HG03575 (cell line): Measurements from ENCODE around the gene ZNF174.
A peak's percentile ranks its signal among the peaks of the same experiment; 100 is the strongest.

Experiments used
- ATAC-seq: cut with Tn5 transposase; IDR thresholded peaks from one replicate; pipeline ENCODE4 v1.9.1; 2021; ENCODE audit not compliant: unreplicated experiment, insufficient number of reproducible peaks, low FRiP score; ENCODE audit errors: extremely low read depth

The ZNF174 gene

GRCh38 chr16:3400779-3401688 is at the start of gene ZNF174, which contains the start of gene ZSCAN32:
ZNF174 (plus strand) TSS chr16:3401215; CDS start chr16:3402005, 790 bp downstream.
ZSCAN32 (minus strand) TSS chr16:3401004; CDS start chr16:3397557, 3,447 bp downstream.
- peak; percentile 78 for ATAC-seq

GRCh38 chr16:3355589-3355988 is 45.4 kb upstream of the ZNF174 start, which contains the start of gene OR2C1:
OR2C1 (plus strand) TSS chr16:3355889; CDS start chr16:3355941, 52 bp downstream.
- no peak for ATAC-seq

DNA sequence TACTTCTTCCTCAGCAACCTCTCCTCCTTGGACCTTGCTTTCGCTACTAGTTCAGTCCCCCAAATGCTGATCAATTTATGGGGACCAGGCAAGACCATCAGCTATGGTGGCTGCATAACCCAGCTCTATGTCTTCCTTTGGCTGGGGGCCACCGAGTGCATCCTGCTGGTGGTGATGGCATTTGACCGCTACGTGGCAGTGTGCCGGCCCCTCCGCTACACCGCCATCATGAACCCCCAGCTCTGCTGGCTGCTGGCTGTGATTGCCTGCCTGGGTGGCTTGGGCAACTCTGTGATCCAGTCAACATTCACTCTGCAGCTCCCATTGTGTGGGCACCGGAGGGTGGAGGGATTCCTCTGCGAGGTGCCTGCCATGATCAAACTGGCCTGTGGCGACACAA is 44.9 kb upstream of the ZNF174 start:
- no peak for ATAC-seq

DNA sequence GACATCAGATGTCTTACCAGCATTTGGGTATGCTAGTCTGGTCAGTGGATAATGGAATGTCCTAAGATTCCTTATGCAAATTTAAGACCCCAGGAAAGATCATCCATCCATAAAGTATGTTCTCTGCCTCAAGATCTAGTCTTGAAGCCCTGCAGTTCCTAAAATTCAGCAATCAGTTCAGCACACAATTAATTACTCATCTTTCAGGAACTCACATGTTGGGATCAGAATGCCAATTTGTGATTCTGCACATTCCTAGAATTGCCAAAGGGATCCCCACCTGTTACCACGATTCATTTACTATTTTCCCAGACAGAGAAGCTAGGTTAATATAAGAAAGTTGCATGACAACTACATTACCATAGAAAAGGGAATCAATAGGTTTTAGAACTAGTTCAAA is 42.1 kb upstream of the ZNF174 start:
- no peak for ATAC-seq

DNA sequence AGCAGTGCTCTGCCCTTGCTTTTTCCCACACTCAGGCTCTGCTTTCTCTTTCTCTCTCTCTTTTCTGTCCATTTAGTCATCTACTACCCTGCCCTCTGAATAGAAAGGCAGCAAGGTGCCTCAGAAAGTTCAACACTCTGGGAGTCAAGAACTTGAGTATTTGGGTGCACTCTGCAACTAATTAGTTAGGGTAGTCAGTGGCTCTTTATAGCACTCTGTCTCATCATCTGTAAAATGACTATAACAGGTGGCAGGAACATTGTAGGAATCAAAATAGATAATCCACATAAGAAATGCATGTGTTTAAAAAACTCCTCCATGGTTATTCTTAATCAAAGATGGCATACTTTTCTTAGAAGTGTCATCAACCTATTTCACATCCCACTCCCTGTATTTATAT is 38.1 kb upstream of the ZNF174 start:
- ATAC-seq = no peak

DNA sequence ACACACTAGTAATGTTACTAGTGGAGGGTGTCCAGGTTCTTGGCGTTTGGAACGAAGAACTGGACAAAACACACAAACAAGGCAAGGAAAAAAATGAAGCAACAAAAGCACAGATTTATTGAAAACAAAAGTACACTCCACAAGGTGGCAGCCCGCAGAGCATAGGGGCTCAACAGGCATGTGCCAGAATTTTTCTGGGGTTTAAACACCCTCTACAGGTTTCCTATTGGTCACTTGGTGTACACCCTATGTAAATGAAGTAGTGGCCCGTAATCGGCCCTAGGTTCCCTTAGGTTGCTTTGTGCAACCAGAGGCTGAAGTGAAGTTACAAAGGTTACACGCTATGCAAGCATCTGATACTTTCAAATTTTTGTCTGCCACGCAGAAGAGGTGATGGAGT is 37.2 kb upstream of the ZNF174 start:
- no peak for ATAC-seq

- no peak for ATAC-seq
These were observed 36.1 kb upstream of the ZNF174 start for GRCh38 chr16:3364774-3365427.

DNA sequence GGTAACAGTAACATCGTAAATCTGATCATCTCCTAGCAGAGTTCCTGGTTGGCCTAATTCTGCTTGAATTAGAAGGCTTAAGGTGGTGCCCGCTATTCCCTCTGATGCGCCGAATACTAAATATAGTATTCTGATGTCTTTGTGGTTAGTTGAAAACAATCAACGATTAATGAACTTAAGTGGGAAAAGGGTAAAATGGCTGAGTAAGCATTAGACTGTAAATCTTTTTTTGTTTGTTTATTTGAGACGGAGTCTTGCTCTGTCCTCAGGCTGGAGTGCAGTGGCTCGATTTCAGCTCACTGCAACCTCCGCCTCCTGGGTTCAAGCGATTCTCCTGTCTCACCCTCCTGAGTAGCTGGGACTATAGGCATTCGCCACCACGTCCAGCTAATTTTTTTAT is 31.9 kb upstream of the ZNF174 start:
- no peak for ATAC-seq

DNA sequence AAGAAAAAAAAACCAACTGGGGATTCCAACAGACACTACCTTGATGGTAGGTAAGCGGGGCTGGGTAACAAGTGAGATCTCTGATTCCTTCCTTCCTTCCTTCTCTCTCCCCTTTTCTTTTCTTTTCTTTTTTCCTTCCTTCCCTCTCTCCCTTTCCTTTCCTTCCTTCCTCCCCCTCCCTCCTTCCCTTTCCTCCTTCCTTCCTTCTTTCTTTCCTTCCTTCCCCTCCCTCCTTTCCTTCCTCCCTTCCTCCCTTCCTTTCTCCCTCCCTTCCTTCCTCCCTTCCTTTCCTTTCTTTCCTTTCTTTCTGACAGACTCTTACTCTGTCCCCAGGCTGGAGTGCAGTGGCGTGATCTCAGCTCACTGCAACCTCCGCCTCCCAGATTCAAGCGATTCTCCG is 25.3 kb upstream of the ZNF174 start:
- no peak for ATAC-seq

- ATAC-seq = no peak
These were observed 23.1 kb upstream of the ZNF174 start for GRCh38 chr16:3377917-3378316.

DNA sequence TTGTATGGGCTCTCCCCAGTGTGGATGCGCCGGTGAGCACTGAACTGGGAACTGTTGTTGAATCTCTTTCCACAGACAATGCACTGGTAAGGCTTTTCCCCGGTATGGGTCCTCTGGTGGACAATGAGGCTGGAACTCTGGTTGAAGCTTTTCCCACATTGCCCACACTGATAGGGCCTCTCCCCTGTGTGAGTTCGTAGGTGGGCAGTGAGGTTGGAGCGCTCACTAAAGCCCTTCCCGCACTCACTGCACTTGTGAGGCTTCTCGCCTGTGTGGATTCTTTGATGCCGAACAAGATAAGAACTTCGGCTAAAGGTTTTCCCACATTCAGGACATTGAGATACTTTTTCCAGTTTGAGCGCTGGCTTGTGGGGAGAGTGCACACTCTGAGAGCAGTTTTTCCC is 18.0 kb upstream of the ZNF174 start:
- no peak for ATAC-seq

- no peak for ATAC-seq
These were observed 12.7 kb upstream of the ZNF174 start for GRCh38 chr16:3388325-3388724.

GRCh38 chr16:3389663-3390338 is 11.2 kb upstream of the ZNF174 start:
- ATAC-seq = no peak

GRCh38 chr16:3400446-3400778 is 603 bp upstream of the ZNF174 start:
- no peak for ATAC-seq

DNA sequence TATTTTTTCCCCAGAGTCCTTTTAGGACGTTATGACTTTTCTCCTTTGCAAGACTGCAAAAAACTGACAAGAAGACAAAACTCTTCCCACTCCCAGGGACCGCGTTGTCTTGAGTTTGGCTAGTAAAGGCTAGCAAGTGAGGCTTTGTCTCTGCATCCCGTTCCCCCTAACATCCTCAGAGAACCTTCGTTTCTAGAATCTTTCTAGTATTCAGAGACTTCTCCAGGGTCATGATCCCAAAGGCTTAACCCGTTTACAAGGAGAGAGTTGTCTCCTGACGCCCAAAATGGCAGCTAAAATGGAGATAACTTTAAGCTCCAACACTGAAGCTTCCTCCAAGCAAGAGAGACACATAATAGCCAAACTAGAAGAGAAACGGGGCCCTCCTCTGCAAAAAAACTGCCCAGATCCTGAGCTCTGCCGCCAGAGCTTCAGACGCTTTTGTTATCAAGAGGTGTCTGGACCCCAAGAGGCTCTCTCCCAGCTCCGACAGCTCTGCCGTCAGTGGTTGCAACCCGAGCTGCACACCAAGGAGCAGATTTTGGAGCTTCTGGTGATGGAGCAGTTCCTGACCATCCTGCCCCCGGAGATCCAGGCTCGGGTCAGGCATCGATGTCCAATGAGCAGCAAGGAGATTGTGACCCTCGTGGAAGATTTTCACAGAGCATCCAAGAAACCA is 843 bp downstream of the ZNF174 start:
- ATAC-seq = no peak

DNA sequence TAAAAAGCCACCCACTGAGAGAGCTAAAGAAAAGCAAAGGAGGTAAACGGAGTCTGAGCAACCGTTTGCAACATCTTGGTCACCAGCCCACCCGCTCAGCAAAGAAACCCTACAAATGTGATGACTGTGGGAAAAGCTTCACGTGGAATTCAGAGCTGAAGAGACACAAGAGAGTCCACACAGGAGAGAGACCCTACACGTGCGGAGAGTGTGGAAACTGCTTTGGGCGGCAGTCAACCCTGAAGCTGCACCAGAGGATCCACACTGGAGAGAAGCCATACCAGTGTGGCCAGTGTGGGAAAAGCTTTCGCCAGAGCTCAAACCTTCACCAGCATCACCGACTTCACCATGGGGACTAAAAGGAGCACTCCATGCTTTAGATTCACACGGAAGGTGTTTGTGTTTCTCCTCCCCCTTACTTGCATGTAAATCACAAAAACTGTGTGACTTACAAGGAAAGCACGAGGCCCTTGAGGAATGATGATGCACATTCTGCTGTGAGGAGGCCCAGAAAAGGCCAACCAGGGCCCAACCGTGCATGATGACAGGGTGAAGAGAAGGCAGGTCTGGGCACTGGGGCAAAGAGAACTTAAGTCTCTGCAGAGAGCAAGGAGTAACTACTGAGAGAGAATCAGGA is 7.7 kb downstream of the ZNF174 start:
- ATAC-seq = no peak

GRCh38 chr16:3413730-3414379 is 12.8 kb downstream of the ZNF174 start:
- no peak for ATAC-seq

GRCh38 chr16:3431779-3432219 is 30.8 kb downstream of the ZNF174 start:
- ATAC-seq = no peak
